Motor neuron (in vitro differentiated cells): ENCODE data around the gene WWC2. TPM values are rescaled to one million over a fixed set of nuclear protein-coding genes. Genes with fewer than 3 reads are reported as not detected.

ENCODE experiments used
- ATAC-seq, 8 experiments: fragments of 200-7000 bp; cut with Tn5 transposase; replicated peaks in 6 of 8; 2 replicates each; pipeline ENCODE4 v1.8.0; 2021; ENCODE audit warnings: mild to moderate bottlenecking in 8 of 8, moderate library complexity in 8 of 8
- H3K27ac ChIP-seq, 2 donors: fragments of 250-450 bp; sonication (Bioruptor Pico); 2 replicates each; pipeline ENCODE4 v1.9.0; 2021; ENCODE audit warnings: antibody characterized with exemption in 2 of 2, mild to moderate bottlenecking in 2 of 2, moderate library complexity in 1 of 2
- H3K4me1 ChIP-seq, 2 donors: fragments of 250-450 bp; sonication (Bioruptor Pico); replicated peaks in 1 of 2; 2 replicates each; pipeline ENCODE4 v1.6.1; 2021; ENCODE audit warnings: antibody characterized with exemption in 2 of 2, mild to moderate bottlenecking in 2 of 2, moderate library complexity in 1 of 2
- H3K4me3 ChIP-seq, 5 donors: fragments of 250-450 bp; sonication (Bioruptor Pico); 2 replicates each; pipeline ENCODE4 v1.9.0; 2021; ENCODE audit warnings: antibody characterized with exemption in 5 of 5, mild to moderate bottlenecking in 5 of 5, moderate library complexity in 4 of 5
- WGBS, 10 experiments: fragments of 450-650 bp; shearing (Covaris generic); methylation state at CpG; one replicate each; pipeline ENCODE4 v1.0.0; 2022; 5-methylcytosine and 5-hydroxymethylcytosine counted together
- in situ Hi-C, 9 experiments: fragments of 400-800 bp; cut with MboI; loops; one replicate each; pipeline ENCODE4 v1.15.0; 2021; ENCODE audit warnings: low sequenced_read_pairs in 9 of 9, low pct_unique_long_range_greater_than_20kb in 2 of 9; ENCODE audit not compliant: unreplicated experiment in 9 of 9
- total RNA-seq, 8 experiments: library from RNA; unstranded; fragments of 300-600 nt; gene quantifications; 2 replicates each; pipeline versions ENCODE4 v1.2.3 to v1.2.4, GENCODE V29; 2022

Gene WWC2
- total RNA-seq, 8 experiments from 2014 or later = 4.2 to 59.4 (median 12.9) TPM

DNA sequence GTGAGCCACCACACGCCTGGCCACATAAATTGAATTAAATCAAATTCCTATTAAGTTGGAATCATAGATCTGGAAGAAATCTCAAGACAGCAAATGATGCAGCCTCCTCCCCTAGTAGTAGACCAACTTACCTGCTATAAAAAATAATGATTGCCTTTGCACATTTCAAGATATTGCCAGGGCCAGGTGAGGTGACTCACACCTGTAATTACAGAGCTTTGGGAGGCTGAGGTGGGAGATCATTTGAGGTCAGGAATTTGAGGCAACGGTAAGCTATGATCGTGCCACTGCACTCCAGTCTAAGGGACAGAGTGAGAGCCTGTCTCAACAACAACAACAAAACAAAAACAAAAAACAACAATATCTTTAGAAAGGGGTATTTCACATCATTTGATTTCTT lies 17.0 kb upstream of the WWC2 start:
- Histone ChIP-seq H3K4me3 (no peak overlapping the region), H3K4me1 (no peaks in the 10 kb centered on the region), H3K27ac (no peak overlapping the region)
- WGBS, 10 experiments = 20 to 100% (median 84%) methylated on average over 1 to 3 of the region's 3 CpGs; no CpG with 5 or more reads in 4 of the 10 experiments
- ATAC-seq = no peak
- in situ Hi-C loops = loop anchor here in 3 of 9 experiments (10.0 to 25.0 kb wide), 3 partner anchors 155 to 180 kb away; no protein-coding TSS in a partner anchor

DNA sequence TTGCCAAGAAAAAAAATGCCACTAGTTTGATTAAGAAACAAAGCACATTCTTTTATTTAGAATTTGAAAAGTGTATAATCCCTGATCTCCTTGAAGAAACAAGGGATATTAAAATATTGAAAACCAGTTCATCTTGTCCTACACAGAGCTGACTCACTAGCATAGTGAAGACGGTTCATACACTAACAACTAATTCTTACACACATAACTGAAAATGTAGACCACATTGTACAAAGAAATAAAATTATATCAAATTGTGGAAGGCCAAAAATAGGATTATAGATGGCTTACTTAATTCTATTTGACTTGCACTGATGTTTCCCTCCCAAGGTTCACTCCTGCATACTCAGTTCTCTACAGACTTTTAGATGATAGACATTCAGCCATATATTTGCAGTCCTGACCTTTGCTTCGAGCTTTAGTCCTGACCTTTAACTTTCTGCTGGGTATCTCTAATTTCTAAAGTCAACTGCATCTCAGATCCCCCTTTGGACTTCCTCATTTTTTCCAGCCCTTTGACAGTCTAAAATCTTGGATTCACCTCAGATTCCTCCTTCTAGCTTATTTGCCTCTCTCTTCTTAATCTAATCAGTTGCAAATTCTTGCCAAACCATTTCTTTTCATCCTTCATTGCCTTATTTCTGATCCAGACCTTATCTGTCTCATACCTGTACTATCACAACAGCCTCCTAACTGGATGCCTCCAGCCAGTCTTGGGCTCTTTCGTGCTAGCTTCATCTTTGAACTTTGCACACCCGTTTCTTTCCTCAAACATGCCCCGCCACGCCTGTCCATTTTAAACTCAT lies 4.5 kb upstream of the WWC2 start:
- 67 to 100% (median 89%) methylated on average over 3 to 6 of the region's 6 CpGs for WGBS, 10 experiments
- Histone ChIP-seq H3K27ac (no peak overlapping the region), H3K4me3 (no peak overlapping the region), H3K4me1 (no peaks in the 10 kb centered on the region)
- no peak for ATAC-seq
- in situ Hi-C loops = loop anchor here in 2 of 9 experiments (25.0 kb wide), 2 partner anchors 143 to 168 kb away; no protein-coding TSS in a partner anchor

DNA sequence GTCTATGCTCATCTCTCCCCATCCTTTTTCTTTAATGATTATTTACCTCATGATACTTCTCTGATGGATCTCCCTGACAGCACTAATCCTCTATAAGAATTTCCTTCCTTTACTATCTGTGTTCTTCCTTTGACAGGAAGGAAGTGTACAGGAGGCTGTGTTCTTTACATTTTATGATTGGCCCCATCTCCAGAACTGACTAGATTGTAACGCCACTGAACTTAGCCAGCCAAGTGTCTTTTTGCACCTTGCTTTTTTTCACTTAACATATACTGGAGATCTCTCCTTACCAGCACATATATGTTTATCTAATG lies 3.9 kb upstream of the WWC2 start:
- 88 to 100% (median 100%) methylated on average over 1 of the region's 1 CpG; no CpG with 5 or more reads in 3 of the 10 experiments for WGBS, 10 experiments
- H3K4me1 ChIP-seq = no peaks in the 10 kb centered on the region
- in situ Hi-C loops = loop anchor here in 2 of 9 experiments (25.0 kb wide), 2 partner anchors 142 to 167 kb away; no protein-coding TSS in a partner anchor
- H3K4me3 ChIP-seq = no peak overlapping the region
- H3K27ac ChIP-seq = no peak overlapping the region
- no peak for ATAC-seq

DNA sequence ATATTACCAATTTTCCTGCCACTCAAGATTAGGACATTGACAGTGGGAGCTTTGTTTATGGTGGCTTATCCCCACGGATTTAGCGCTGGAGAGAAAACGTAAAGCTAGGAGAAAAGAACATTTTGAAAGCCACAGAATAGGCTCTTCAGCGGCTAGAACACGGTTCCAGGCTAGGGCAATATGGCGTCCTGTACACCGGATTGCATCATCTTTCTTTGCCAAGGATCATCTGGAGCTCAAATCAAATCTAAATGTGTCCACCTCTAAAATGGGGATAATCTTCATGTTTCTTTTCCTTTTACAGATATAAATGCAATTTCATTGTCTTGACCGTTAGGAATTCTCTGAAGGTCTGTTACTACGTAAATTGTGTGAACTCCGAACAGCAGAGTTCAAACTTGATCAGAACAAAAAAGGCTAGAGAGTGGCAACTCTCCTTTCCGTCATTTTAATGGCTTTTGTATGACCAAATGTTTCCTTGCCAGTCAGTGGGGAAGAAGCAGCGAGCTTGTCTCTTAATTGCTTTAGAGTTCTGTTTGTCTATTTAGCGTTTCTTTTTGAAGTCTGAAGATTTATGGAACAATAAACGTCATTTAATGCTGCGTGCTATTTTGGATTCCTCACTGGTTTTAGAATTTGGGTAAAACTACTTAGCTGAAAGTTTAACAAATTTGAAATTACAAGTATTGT lies 2.6 kb upstream of the WWC2 start:
- Histone ChIP-seq H3K4me1 (peaks cover 5 to 6% of the 10 kb centered on the region in 2 donors), H3K27ac (no peak overlapping the region), H3K4me3 (no peak overlapping the region)
- WGBS, 10 experiments = 58 to 98% (median 70%) methylated on average over 8 to 15 of the region's 15 CpGs
- ATAC-seq = no peak
- in situ Hi-C loops = loop anchor here in 2 of 9 experiments (25.0 kb wide), 2 partner anchors 141 to 166 kb away; no protein-coding TSS in a partner anchor

DNA sequence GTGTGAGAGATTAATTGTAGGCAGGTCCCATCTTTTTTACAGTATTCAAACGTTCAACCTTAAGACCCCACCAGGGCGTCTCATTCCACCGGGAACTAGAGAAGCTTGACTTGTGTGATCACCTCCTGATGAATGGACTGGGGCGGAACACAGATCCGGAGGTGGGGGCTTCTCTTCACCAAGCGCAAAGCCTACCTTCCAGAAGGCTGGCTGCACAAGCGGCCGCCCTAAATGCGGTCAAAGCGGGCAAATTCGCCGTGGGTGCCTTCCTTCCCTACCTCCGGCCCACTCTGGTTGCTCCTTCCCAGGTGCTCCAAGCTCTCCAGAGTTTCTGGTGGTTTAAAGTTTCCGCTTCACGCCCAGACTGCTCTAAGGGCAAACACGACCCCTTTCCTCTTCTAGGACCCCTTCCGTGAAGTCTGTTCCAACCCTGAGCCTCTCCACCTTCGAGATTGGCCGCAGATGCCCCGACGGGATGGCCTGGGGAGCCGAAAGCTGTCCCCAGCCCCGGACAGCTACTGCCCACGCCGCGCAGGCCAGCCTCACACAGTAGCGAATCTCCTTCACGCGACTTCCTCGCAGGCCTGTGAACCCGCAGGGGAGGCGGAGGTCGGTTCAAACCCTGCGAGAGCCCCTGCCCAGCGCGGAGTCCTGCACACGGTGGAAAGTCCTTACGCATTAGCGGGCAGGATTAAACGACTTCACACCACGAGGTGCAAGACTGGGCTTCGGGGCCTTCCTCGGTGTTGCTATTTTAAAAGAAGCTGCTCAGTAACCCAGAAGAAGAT lies 1.6 kb upstream of the WWC2 start:
- in situ Hi-C loops = loop anchor here in 2 of 9 experiments (25.0 kb wide), 2 partner anchors 140 to 165 kb away; no protein-coding TSS in a partner anchor
- Histone ChIP-seq H3K4me1 (peaks cover 5 to 6% of the 10 kb centered on the region in 2 donors), H3K27ac (no peak overlapping the region), H3K4me3 (peak overlapping the region in 3 of 5 donors; percentile 61 to 82 (median 67))
- no peak for ATAC-seq
- WGBS, 10 experiments = 34 to 100% (median 57%) methylated on average over 1 to 34 of the region's 43 CpGs; no CpG with 5 or more reads in 2 of the 10 experiments

DNA sequence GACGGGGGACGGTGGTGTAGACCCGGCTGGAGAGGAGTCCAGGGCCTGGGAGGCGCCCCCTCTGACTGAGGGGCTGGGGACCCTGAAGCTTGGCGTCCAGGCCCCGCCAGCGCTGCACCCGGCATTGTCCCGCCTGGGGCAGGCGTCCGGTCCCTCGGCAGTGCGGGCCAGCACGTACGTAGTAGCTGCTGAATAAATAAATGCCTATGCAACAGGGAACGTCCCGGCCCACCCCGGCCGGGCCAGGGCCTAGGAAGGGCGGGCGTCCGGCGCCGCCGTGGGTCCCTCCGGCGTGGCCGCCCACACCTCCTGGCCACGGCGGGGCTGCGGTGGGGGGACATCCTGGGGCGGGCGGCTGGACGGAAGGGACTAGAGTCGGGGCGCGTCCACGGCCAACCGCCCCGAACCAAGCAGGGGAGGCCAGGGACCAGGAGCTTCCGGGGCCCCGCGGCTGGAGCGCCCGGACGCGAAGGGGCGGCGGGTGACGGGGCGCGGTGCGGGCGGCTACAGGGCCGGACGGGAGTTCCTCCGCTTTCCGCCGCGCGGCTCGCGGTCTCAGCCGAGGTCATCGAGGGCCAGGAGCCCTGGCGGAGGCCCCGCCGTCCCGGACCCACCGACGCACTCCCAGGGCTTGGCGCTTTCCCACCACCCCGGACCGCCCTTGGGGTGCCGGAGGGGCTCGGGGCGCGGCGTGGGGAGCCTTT lies 886 bp upstream of the WWC2 start:
- peak; percentile 5 to 56 (median 34) for ATAC-seq
- in situ Hi-C loops = loop anchor here in 2 of 9 experiments (25.0 kb wide), 2 partner anchors 139 to 164 kb away; no protein-coding TSS in a partner anchor
- peaks cover 5 to 6% of the 10 kb centered on the region in 2 donors for H3K4me1 ChIP-seq
- WGBS, 10 experiments = no CpG with 5 or more reads among the region's 79 CpGs
- peak overlapping the region; percentile 61 to 83 (median 76) for H3K4me3 ChIP-seq
- no peak overlapping the region for H3K27ac ChIP-seq

DNA sequence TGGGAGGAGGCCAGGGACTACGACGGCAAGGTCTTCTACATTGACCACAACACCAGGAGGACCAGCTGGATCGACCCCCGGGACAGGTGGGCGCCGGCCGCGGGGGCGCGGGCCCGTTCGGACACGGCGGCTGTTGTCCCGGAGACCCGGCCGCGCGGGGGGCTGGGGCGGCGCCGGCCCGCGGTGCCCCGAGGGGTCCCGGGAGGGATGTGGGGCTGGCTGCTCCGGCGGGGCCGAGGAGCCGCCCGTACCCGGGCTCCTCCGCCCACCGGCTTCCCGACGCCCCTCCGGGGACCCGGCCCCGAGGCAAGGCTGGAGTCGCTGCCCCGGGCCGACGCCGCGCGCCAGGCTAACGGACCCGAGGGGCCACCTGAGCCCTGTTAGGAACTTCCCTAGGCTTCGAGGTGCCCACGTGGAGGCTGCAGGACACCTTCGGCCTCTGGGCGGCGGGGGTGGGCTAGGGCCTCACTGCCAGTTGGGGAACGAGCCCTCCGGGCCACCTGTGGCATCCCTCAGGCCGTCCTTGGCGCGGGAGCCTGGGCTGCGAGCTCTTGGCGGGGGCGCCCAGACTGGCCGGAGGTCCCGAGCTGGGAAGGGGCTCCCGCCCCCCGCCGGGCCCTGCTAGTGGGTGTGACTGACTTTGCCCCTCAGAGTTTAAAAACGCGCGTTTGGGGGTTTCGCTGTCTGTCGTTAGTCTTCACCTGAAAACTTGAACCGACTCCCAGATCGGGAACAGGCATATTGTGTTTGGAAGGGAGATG lies 660 bp downstream of the WWC2 start:
- Histone ChIP-seq H3K27ac (no peak overlapping the region), H3K4me1 (peaks cover 5 to 6% of the 10 kb centered on the region in 2 donors), H3K4me3 (peak overlapping the region; percentile 61 to 83 (median 76))
- in situ Hi-C loops = loop anchor here in 2 of 9 experiments (25.0 kb wide), 2 partner anchors 138 to 163 kb away; no protein-coding TSS in a partner anchor
- ATAC-seq = peak in 7 of 8 experiments; percentile 3 to 38 (median 15)
- 0 to 2% (median 0%) methylated on average over 1 to 10 of the region's 73 CpGs; no CpG with 5 or more reads in 5 of the 10 experiments for WGBS, 10 experiments

DNA sequence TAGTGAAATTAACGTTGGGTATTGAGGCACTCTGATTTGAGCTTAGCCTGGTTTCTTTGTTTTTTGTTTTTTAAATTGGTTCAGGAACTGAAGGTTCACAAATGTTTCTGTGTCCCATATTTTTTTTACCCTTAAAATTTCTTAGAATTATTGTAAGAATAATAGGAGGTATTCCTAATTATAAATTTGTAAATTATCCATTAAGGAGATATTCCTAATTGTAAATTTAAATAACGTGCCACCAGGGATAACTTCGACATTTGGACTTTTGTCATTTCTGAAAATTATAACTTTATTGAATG lies 1.2 kb downstream of the WWC2 start:
- Histone ChIP-seq H3K4me3 (peak overlapping the region; percentile 61 to 83 (median 76)), H3K27ac (no peak overlapping the region), H3K4me1 (peaks cover 5 to 6% of the 10 kb centered on the region in 2 donors)
- in situ Hi-C loops = no loop called here
- 0 to 20% (median 5%) methylated on average over 1 to 3 of the region's 3 CpGs for WGBS, 10 experiments
- no peak for ATAC-seq

DNA sequence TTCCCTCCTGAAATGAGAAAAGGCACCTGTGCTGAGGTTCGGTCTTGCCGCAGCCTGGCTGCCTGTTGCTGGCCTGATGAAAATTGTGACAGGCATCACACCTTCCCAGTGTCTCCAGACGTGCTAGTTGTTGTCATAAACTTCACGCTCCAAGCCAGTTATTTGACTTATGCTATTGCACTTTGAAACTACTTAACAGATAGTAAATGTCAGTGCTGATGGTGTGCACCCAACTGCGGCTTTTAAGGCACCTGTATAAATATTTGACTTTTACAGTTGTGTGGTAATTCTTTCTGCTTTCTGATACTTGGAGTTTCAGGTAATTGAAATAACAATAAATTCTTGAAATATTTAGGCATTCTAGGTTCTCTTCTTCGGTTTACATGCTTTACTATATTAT lies 1.8 kb downstream of the WWC2 start:
- H3K4me1 ChIP-seq = peaks cover 5 to 6% of the 10 kb centered on the region in 2 donors
- 0 to 71% (median 41%) methylated on average over 1 to 6 of the region's 6 CpGs for WGBS, 10 experiments
- ATAC-seq = no peak
- H3K27ac ChIP-seq = no peak overlapping the region
- in situ Hi-C loops = no loop called here
- H3K4me3 ChIP-seq = peak overlapping the region in 1 of 5 donors; percentile 6

DNA sequence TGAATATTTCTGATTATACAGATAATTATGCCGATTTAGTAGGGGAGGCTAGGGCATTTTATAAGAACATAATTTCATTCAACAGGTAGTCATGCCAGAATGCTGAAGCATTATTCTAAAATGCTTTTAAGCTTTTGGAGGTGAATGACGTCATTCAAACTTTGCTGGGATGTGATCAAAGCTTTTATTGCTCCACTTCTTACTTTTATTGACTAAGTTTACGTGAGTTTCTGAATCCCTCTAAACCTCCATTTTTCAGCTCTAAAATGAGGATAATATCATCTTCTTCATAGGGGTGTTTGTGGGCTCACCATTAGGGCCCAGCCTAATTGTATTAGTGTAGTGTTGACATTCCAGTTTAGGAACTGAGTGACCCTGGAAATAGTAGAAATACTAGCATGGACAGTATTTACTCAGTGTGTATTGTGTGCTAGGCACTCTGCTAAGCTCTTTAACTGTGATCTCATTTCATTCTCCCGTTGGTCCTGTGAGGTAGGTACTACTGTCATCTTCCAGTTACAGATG lies 3.0 kb downstream of the WWC2 start:
- 17 to 90% (median 86%) methylated on average over 1 to 4 of the region's 4 CpGs; no CpG with 5 or more reads in 1 of the 10 experiments for WGBS, 10 experiments
- H3K27ac ChIP-seq = no peak overlapping the region
- no peak for ATAC-seq
- H3K4me3 ChIP-seq = no peak overlapping the region
- in situ Hi-C loops = no loop called here
- H3K4me1 ChIP-seq = peaks cover 5 to 6% of the 10 kb centered on the region in 2 donors

DNA sequence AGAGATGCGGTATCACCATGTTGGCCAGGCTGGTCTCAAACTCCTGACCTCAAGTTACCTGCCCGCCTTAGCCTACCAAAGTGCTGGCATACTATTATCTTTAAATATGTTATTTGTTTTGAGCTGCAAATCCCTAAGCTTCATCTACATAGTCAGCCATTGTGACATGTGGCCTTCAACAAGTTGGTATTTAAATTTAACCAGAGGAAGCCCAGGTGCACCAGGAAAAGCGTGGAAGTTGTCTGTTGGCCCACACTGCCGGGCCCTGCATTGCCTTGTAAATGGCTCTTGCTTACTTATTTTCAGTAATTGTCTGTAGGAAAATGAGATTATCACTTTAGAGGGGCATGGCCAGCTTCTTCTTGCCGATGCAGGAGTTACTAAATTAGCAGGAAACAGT lies 6.0 kb downstream of the WWC2 start:
- no peak for ATAC-seq
- Histone ChIP-seq H3K4me3 (no peak overlapping the region), H3K4me1 (peaks cover 5 to 6% of the 10 kb centered on the region in 2 donors), H3K27ac (no peak overlapping the region)
- in situ Hi-C loops = no loop called here
- 33 to 100% (median 91%) methylated on average over 1 to 5 of the region's 5 CpGs for WGBS, 10 experiments
